ENCODE results near the gene SOAT1.

The SOAT1 gene

DNA sequence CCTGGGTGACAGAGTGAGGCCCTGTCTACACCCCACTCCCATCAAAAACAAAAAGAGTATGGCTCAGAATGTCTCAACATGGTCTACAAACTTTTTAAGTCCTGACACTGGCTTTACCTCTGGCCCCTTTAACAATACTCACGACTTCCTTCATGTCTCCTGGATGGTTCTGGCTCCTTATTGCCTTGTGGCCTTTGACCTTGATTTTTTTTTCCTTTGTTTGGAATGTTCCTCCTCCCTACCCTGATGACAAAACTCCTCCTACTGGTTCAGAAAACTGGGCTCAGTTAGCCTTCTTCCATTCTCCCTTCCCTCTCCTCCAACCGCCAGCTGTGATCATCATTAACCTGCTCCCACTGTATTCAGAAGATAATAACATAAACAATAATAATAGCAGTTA, 4.6 kb upstream of the SOAT1 start:
- TF ChIP-seq CTCF (IDR thresholded peaks at IDR 0.05; ENCODE audit: insufficient read depth, low read length, poor library complexity, severe bottlenecking) (no peak), EZH2phosphoT487 (conservative IDR thresholded peaks at IDR 0.05; ENCODE audit: low read length) (no peak)
- no peak overlapping the region for H3K9ac ChIP-seq (ENCODE audit: low read length)
- H3K27me3 ChIP-seq (ENCODE audit: low read length): no peaks in the 10 kb centered on the region
- H3F3A ChIP-seq (ENCODE audit: insufficient read depth): no peaks in the 10 kb centered on the region
- no peak overlapping the region for H2AFZ ChIP-seq (ENCODE audit: low read depth, low read length, severe bottlenecking)
- no peaks in the 10 kb centered on the region for H3K9me3 ChIP-seq (ENCODE audit: insufficient read depth, low read length)
- no peak overlapping the region for H3K4me3 ChIP-seq (ENCODE audit: insufficient read depth, low read length, poor library complexity, severe bottlenecking)
- peaks cover under 1% of the 10 kb centered on the region; the same call in 1 of the 2 replicates for H3K79me2 ChIP-seq (ENCODE audit: insufficient read depth, low read length)
- H4K20me1 ChIP-seq (ENCODE audit: low read depth, low read length): no peaks in the 10 kb centered on the region
- H3K9me2 ChIP-seq (replicated peaks; ENCODE audit: insufficient read depth, low read length): no peaks in the 10 kb centered on the region
- no peak overlapping the region for H3K4me2 ChIP-seq (ENCODE audit: low read depth, low read length, poor library complexity, severe bottlenecking)
- H3K36me3 ChIP-seq (ENCODE audit: low read length): no peaks in the 10 kb centered on the region
- no peak overlapping the region for H3K27ac ChIP-seq (ENCODE audit: low read depth, low read length)

DNA sequence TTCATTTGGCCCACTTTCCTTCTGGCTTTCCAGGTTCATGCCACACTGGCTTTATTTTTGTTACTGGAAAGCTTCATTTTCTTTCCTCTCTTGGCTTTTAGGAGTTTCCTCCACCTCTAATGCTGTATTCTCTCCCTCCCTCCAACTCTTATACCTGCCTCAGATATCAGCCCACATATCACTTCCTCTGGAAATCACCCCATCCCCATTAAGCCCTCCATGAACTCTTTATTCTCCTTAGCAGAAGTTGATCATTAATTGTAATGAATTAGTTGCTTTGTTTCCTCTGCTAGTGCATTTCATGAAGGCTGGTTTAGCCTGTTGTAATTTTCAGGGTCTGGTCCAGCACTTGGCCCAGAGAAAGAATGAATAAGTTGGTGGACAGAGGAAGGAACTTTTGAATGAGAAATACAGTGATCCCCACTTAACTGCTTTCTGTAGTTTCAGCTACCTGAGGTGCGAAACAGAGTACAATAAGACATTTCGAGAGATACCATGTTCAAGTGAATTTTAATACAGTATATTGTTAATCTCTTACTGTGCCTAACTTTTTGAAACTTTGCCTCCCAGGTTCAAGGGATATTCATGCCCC, 1.7 kb downstream of the SOAT1 start:
- Histone ChIP-seq H3K9me3 (ENCODE audit: insufficient read depth, low read length) (no peaks in the 10 kb centered on the region), H3K4me3 (ENCODE audit: insufficient read depth, low read length, poor library complexity, severe bottlenecking) (peak overlapping the region; percentile 88), H2AFZ (ENCODE audit: low read depth, low read length, severe bottlenecking) (no peak overlapping the region), H3F3A (ENCODE audit: insufficient read depth) (no peaks in the 10 kb centered on the region), H3K9me2 (replicated peaks; ENCODE audit: insufficient read depth, low read length) (no peaks in the 10 kb centered on the region), H4K20me1 (ENCODE audit: low read depth, low read length) (no peaks in the 10 kb centered on the region), H3K9ac (ENCODE audit: low read length) (peak overlapping the region; percentile 72), H3K4me2 (ENCODE audit: low read depth, low read length, poor library complexity, severe bottlenecking) (peak overlapping the region; percentile 87), H3K79me2 (ENCODE audit: insufficient read depth, low read length) (peaks cover 57% of the 10 kb centered on the region), H3K36me3 (ENCODE audit: low read length) (no peaks in the 10 kb centered on the region), H3K27me3 (ENCODE audit: low read length) (no peaks in the 10 kb centered on the region), H3K27ac (ENCODE audit: low read depth, low read length) (no peak overlapping the region)
- TF ChIP-seq EZH2phosphoT487 (conservative IDR thresholded peaks at IDR 0.05; ENCODE audit: low read length): no peak
- TF ChIP-seq CTCF (IDR thresholded peaks at IDR 0.05; ENCODE audit: insufficient read depth, low read length, poor library complexity, severe bottlenecking): no peak

DNA sequence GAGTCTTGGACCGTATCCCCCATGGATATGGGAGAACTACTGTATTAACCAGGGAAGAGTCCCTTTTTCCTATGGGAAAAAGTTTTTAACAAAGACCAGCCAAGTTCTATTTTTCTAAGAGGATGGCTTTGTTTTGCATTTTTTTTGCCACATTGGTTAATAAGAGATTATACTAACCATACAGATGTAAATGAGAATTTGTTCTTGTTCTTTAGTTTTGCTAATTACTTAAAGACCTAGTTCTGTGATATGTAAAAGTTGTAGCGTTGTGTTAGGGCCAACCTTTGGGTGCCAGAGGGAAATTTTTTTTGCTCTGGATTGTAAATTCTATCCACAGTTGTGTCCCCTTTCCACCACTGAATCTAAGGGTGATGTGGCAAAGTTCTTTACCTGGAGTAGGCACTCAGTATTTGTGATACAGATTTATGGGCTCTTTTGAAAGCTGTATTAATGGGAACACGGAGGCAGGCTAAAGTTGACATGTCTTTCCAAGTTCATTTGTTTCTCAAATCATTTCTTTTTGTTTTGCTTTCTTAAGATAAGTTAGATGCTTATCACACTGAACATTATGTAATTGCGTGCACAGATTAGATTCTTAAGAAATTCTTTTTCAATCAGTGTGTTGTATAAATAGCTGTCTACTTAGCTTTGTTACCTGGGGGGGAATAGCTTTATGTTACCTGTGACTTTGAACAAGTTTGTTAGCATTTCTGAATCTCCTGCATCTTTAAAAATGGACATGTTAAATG, 2.9 kb downstream of the SOAT1 start:
- H3K79me2 ChIP-seq (ENCODE audit: insufficient read depth, low read length): peaks cover 65% of the 10 kb centered on the region
- no peak overlapping the region for H2AFZ ChIP-seq (ENCODE audit: low read depth, low read length, severe bottlenecking)
- H4K20me1 ChIP-seq (ENCODE audit: low read depth, low read length): no peaks in the 10 kb centered on the region
- H3K9me3 ChIP-seq (ENCODE audit: insufficient read depth, low read length): no peaks in the 10 kb centered on the region
- no peak for TF ChIP-seq EZH2phosphoT487 (conservative IDR thresholded peaks at IDR 0.05; ENCODE audit: low read length)
- no peak for TF ChIP-seq CTCF (IDR thresholded peaks at IDR 0.05; ENCODE audit: insufficient read depth, low read length, poor library complexity, severe bottlenecking)
- no peaks in the 10 kb centered on the region for H3K9me2 ChIP-seq (replicated peaks; ENCODE audit: insufficient read depth, low read length)
- H3K4me2 ChIP-seq (ENCODE audit: low read depth, low read length, poor library complexity, severe bottlenecking): peak overlapping the region; percentile 3
- H3K27me3 ChIP-seq (ENCODE audit: low read length): no peaks in the 10 kb centered on the region
- H3K9ac ChIP-seq (ENCODE audit: low read length): no peak overlapping the region
- H3K27ac ChIP-seq (ENCODE audit: low read depth, low read length): no peak overlapping the region
- H3K4me3 ChIP-seq (ENCODE audit: insufficient read depth, low read length, poor library complexity, severe bottlenecking): no peak overlapping the region
- H3F3A ChIP-seq (ENCODE audit: insufficient read depth): no peaks in the 10 kb centered on the region
- no peaks in the 10 kb centered on the region for H3K36me3 ChIP-seq (ENCODE audit: low read length)

Data from SU-DHL-6 (cell line).